ENCODE results near the gene CEP162.

DNA sequence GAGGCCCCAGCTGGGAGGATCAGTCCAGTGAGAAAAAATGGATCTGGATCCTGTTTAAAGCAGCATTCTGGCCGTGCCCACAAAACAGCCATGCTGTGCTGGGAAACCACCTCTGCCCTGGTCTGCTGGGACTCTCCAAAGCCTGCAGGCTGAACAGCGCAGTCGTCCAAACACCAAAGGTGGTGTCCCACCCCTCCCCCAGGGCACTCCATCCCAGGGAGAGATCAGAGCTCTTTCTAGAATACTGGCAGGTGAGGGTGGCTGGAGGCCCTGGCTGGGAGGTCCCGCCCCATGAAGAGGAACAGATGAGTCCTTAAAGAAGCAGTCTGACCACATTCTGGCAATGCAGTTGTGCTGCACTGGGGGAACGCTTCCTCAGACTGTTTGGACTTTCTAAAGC lies 109.3 kb downstream of the CEP162 start:
- TF ChIP-seq TCF4 (CRISPR knock-in tag; IDR thresholded peaks at IDR 0.05; ENCODE audit: borderline replicate concordance) (no peak), POU6F1 (CRISPR knock-in tag; IDR thresholded peaks at IDR 0.05; ENCODE audit: borderline replicate concordance, low read depth) (no peak), PPARA (CRISPR knock-in tag; IDR thresholded peaks at IDR 0.05; ENCODE audit: borderline replicate concordance) (no peak), RARB (CRISPR knock-in tag; IDR thresholded peaks at IDR 0.05) (no peak), OSR1 (CRISPR knock-in tag; IDR thresholded peaks at IDR 0.05) (no peak), ISL1 (CRISPR knock-in tag; IDR thresholded peaks at IDR 0.05) (no peak), ZFP30 (CRISPR knock-in tag; IDR thresholded peaks at IDR 0.05) (no peak), SNAI2 (CRISPR knock-in tag; IDR thresholded peaks at IDR 0.05) (no peak), ZFP3 (CRISPR knock-in tag; IDR thresholded peaks at IDR 0.05) (no peak)
- TF ChIP-seq, protein P1, sequence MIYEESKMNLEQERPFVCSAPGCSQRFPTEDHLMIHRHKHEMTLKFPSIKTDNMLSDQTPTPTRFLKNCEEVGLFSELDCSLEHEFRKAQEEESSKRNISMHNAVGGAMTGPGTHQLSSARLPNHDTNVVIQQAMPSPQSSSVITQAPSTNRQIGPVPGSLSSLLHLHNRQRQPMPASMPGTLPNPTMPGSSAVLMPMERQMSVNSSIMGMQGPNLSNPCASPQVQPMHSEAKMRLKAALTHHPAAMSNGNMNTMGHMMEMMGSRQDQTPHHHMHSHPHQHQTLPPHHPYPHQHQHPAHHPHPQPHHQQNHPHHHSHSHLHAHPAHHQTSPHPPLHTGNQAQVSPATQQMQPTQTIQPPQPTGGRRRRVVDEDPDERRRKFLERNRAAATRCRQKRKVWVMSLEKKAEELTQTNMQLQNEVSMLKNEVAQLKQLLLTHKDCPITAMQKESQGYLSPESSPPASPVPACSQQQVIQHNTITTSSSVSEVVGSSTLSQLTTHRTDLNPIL (CRISPR knock-in tag; IDR thresholded peaks at IDR 0.05; ENCODE audit: low read depth): no peak

All from SK-N-SH treated with all-trans-retinoic acid at 6 μM for 48 hours (cell line).